Measurements from ENCODE around the gene NACA2. TPM values are rescaled to one million over a fixed set of nuclear protein-coding genes. Genes with fewer than 3 reads are reported as not detected.
"Not testable (repeated sequence)": the region's sequence is repeated elsewhere in the genome, so short reads cannot be mapped to it uniquely, and the experiment has no call there.

The NACA2 gene
- polyA plus RNA-seq, 1 donor = 0.81 TPM

GRCh38 chr17:61568219-61569072, 22.6 kb downstream of the NACA2 start:
- no peaks in the 10 kb centered on the region for H3K27me3 ChIP-seq (ENCODE audit: control insufficient read depth, insufficient read depth, low read length)

DNA sequence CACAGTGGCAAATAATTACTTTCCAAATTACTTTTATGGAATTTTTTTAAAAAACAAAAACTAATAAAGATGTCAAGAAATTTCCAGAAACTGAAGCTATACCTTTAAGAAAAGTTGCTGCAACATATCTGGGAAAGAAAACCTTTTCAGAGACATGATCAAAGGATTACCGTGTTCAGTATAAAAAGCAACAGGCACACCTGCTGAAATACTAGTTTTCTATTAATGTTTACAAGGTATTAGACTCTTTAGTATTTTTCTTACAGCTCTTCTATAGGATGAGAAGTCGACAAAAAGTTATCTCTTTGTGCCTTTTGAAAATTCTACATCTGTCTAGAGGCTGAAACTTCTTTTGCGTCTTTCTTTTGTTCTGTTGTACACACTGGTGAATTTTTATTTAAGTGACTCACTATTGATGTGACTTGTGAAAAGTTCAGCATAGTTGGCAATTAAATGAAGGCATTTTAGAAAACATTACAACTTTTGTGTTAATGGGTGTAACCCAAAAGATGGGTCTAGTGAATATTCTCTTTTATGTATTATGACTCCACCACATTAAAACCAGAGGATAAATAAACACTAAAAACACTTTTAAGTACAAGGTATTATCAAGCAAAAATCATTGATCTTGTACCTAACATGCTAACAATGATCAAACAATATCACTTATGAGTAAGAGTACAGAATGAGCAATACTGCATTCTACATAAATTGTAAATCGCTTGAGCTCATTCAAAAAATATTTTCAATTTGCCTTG, 23.8 kb downstream of the NACA2 start:
- Histone ChIP-seq H3K36me3 (ENCODE audit: control insufficient read depth, insufficient read depth, low read length) (no peaks in the 10 kb centered on the region), H3K4me3 (ENCODE audit: low read length) (no peak overlapping the region), H3K4me1 (ENCODE audit: control insufficient read depth, insufficient read depth, low read length) (no peaks in the 10 kb centered on the region), H3K9me3 (ENCODE audit: control insufficient read depth, low read depth, low read length) (peaks cover 9% of the 10 kb centered on the region), H3K27ac (ENCODE audit: low read length) (no peak overlapping the region), H3K27me3 (ENCODE audit: control insufficient read depth, insufficient read depth, low read length) (peaks cover 3% of the 10 kb centered on the region)
- no peak for DNase-seq
- 70% methylated on average over 2 of the region's 4 CpGs for WGBS (ENCODE audit: insufficient coverage, low lambda C conversion rate)

More at GRCh38 chr17:61568219-61569072, 22.6 kb downstream of the NACA2 start:
- Histone ChIP-seq H3K36me3 (ENCODE audit: control insufficient read depth, insufficient read depth, low read length) (no peaks in the 10 kb centered on the region), H3K4me3 (ENCODE audit: low read length) (no peak overlapping the region), H3K27ac (ENCODE audit: low read length) (no peak overlapping the region), H3K9me3 (ENCODE audit: control insufficient read depth, low read depth, low read length) (peaks cover 9% of the 10 kb centered on the region), H3K4me1 (ENCODE audit: control insufficient read depth, insufficient read depth, low read length) (no peaks in the 10 kb centered on the region)
- WGBS (ENCODE audit: insufficient coverage, low lambda C conversion rate) = 100% methylated on average over 1 of the region's 14 CpGs
- peak; percentile 16 to 44 for DNase-seq

DNA sequence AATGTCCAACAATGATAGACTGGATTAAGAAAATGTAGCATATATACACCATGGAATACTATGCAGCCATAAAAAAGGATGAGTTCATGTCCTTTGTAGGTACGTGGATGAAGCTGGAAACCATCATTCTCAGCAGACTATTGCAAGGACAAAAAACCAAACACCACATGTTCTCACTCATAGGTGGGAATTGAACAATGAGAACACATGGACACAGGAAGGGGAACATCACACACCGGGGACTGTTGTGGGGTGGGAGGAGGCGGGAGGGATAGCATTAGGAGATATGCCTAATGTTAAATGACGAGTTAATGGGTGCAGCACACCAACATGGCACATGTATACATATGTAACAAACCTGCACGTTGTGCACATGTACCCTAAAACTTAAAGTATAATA, 24.6 kb downstream of the NACA2 start:
- not testable (repeated sequence) for H3K9me3 ChIP-seq (ENCODE audit: control insufficient read depth, low read depth, low read length); H3K27ac ChIP-seq (ENCODE audit: low read length); H3K4me3 ChIP-seq (ENCODE audit: low read length); DNase-seq; H3K4me1 ChIP-seq (ENCODE audit: control insufficient read depth, insufficient read depth, low read length); H3K36me3 ChIP-seq (ENCODE audit: control insufficient read depth, insufficient read depth, low read length); H3K27me3 ChIP-seq (ENCODE audit: control insufficient read depth, insufficient read depth, low read length)
- WGBS (ENCODE audit: insufficient coverage, low lambda C conversion rate) = no CpG with 5 or more reads among the region's 5 CpGs

- H3K27me3 ChIP-seq (ENCODE audit: control insufficient read depth, insufficient read depth, low read length); H3K4me3 ChIP-seq (ENCODE audit: low read length); H3K4me1 ChIP-seq (ENCODE audit: control insufficient read depth, insufficient read depth, low read length); H3K36me3 ChIP-seq (ENCODE audit: control insufficient read depth, insufficient read depth, low read length); H3K27ac ChIP-seq (ENCODE audit: low read length); DNase-seq; H3K9me3 ChIP-seq (ENCODE audit: control insufficient read depth, low read depth, low read length): not testable (repeated sequence)
Observed at GRCh38 chr17:61565850-61566249, 25.2 kb downstream of the NACA2 start.

DNA sequence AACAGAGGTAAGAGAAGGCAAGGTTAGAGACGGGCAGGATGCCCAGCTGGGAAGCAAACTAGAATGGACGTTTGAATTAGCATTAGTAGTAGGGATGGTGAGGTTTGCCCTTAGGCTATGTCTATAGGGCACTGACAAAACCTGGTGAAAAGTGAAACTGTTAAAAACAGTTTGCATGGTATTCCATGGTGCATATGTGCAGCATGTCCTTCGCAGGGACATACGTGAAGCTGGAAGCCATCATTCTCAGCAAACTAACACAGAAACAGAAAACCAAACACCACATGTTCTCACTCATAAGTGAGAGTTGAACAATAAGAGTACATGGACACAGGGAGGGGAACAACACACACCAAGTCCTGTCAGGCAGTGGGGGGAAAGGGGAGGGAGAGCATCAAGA, 25.8 kb downstream of the NACA2 start:
- Histone ChIP-seq H3K9me3 (ENCODE audit: control insufficient read depth, low read depth, low read length) (peaks cover 3% of the 10 kb centered on the region), H3K4me3 (ENCODE audit: low read length) (no peak overlapping the region), H3K4me1 (ENCODE audit: control insufficient read depth, insufficient read depth, low read length) (no peaks in the 10 kb centered on the region), H3K36me3 (ENCODE audit: control insufficient read depth, insufficient read depth, low read length) (no peaks in the 10 kb centered on the region), H3K27me3 (ENCODE audit: control insufficient read depth, insufficient read depth, low read length) (peaks cover 8% of the 10 kb centered on the region), H3K27ac (ENCODE audit: low read length) (no peak overlapping the region)
- WGBS (ENCODE audit: insufficient coverage, low lambda C conversion rate) = 80% methylated on average over 1 of the region's 4 CpGs
- DNase-seq = no peak

DNA sequence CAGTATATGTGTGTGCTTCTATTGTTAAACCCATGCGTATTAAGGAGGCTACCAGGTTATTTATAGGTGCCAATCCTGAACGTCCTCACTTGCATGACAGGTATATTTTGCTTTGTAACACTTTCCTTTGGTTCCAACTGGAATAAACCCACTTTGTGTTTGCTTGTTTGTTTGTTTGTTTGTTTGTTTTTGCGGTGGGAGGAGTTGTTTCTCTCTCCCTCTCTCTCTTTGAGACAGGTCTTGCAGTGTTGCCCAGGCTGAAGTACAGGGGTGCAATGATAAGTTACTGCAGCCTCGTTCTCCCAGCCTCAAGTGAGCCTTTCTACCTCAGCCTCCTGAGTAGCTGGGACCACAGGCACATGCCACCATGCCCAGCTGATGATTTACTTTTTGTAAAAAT, 28.7 kb downstream of the NACA2 start:
- H3K4me1 ChIP-seq (ENCODE audit: control insufficient read depth, insufficient read depth, low read length) = no peaks in the 10 kb centered on the region
- no peaks in the 10 kb centered on the region for H3K36me3 ChIP-seq (ENCODE audit: control insufficient read depth, insufficient read depth, low read length)
- DNase-seq = no peak
- H3K27me3 ChIP-seq (ENCODE audit: control insufficient read depth, insufficient read depth, low read length) = peaks cover 14% of the 10 kb centered on the region
- no peak overlapping the region for H3K27ac ChIP-seq (ENCODE audit: low read length)
- no peaks in the 10 kb centered on the region for H3K9me3 ChIP-seq (ENCODE audit: control insufficient read depth, low read depth, low read length)
- no CpG with 5 or more reads among the region's 4 CpGs for WGBS (ENCODE audit: insufficient coverage, low lambda C conversion rate)
- no peak overlapping the region for H3K4me3 ChIP-seq (ENCODE audit: low read length)

GRCh38 chr17:61561354-61561753, 29.7 kb downstream of the NACA2 start:
- Histone ChIP-seq H3K36me3 (ENCODE audit: control insufficient read depth, insufficient read depth, low read length) (no peaks in the 10 kb centered on the region), H3K9me3 (ENCODE audit: control insufficient read depth, low read depth, low read length) (no peaks in the 10 kb centered on the region), H3K27ac (ENCODE audit: low read length) (no peak overlapping the region), H3K27me3 (ENCODE audit: control insufficient read depth, insufficient read depth, low read length) (peaks cover 15% of the 10 kb centered on the region), H3K4me1 (ENCODE audit: control insufficient read depth, insufficient read depth, low read length) (no peaks in the 10 kb centered on the region), H3K4me3 (ENCODE audit: low read length) (no peak overlapping the region)
- no CpG with 5 or more reads among the region's 2 CpGs for WGBS (ENCODE audit: insufficient coverage, low lambda C conversion rate)
- no peak for DNase-seq

GRCh38 chr17:61560071-61560470, 30.9 kb downstream of the NACA2 start:
- DNase-seq = no peak
- H3K4me1 ChIP-seq (ENCODE audit: control insufficient read depth, insufficient read depth, low read length) = no peaks in the 10 kb centered on the region
- WGBS (ENCODE audit: insufficient coverage, low lambda C conversion rate) = 100% methylated on average over 1 of the region's 6 CpGs

GRCh38 chr17:61556224-61557188, 34.5 kb downstream of the NACA2 start:
- Histone ChIP-seq H3K27me3 (ENCODE audit: control insufficient read depth, insufficient read depth, low read length) (peaks cover 19% of the 10 kb centered on the region), H3K36me3 (ENCODE audit: control insufficient read depth, insufficient read depth, low read length) (no peaks in the 10 kb centered on the region), H3K9me3 (ENCODE audit: control insufficient read depth, low read depth, low read length) (no peaks in the 10 kb centered on the region), H3K4me1 (ENCODE audit: control insufficient read depth, insufficient read depth, low read length) (no peaks in the 10 kb centered on the region), H3K27ac (ENCODE audit: low read length) (no peak overlapping the region), H3K4me3 (ENCODE audit: low read length) (no peak overlapping the region)
- WGBS (ENCODE audit: insufficient coverage, low lambda C conversion rate) = 100% methylated on average over 1 of the region's 10 CpGs
- DNase-seq = no peak

More at GRCh38 chr17:61560071-61560470, 30.9 kb downstream of the NACA2 start:
- Histone ChIP-seq H3K9me3 (ENCODE audit: control insufficient read depth, low read depth, low read length) (no peaks in the 10 kb centered on the region), H3K27ac (ENCODE audit: low read length) (no peak overlapping the region), H3K4me3 (ENCODE audit: low read length) (no peak overlapping the region), H3K27me3 (ENCODE audit: control insufficient read depth, insufficient read depth, low read length) (peaks cover 18% of the 10 kb centered on the region), H3K36me3 (ENCODE audit: control insufficient read depth, insufficient read depth, low read length) (no peaks in the 10 kb centered on the region)

DNA sequence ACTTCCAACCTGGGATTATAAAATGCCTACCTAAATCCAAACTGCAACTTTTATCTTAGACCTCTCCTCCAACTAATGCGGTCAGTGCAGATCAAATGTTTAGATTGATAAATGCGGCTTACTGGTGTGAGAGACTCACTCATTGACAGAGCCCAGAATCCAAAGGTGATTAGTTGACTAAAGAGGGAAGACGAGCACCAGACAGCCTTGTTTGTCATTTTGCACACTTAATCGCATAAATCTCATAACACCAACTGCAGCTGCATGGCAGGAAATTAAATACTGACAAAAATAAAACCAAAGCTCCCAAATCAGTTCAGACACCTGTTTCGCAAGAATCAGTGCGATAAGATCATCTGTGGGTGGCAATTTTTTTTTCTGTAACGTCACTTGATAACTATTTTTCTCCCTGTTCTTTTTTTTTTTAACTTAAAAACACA, 35.9 kb downstream of the NACA2 start:
- DNase-seq = no peak
- Histone ChIP-seq H3K4me3 (ENCODE audit: low read length) (no peak overlapping the region), H3K27me3 (ENCODE audit: control insufficient read depth, insufficient read depth, low read length) (peaks cover 15% of the 10 kb centered on the region), H3K36me3 (ENCODE audit: control insufficient read depth, insufficient read depth, low read length) (no peaks in the 10 kb centered on the region), H3K27ac (ENCODE audit: low read length) (no peak overlapping the region), H3K4me1 (ENCODE audit: control insufficient read depth, insufficient read depth, low read length) (no peaks in the 10 kb centered on the region), H3K9me3 (ENCODE audit: control insufficient read depth, low read depth, low read length) (no peaks in the 10 kb centered on the region)
- WGBS (ENCODE audit: insufficient coverage, low lambda C conversion rate) = 50% methylated on average over 2 of the region's 7 CpGs

Data from large intestine (tissue), 3 donors.